HepG2 (cell line): ENCODE measurements around the gene FAM3B. TPM values are rescaled to one million over a fixed set of nuclear protein-coding genes. Genes with fewer than 3 reads are reported as not detected.

ENCODE experiments used
- ETV5 ChIP-seq: IDR thresholded peaks from 2 replicates; pipeline ENCODE4 v1.6.1; 2018; ENCODE audit warnings: missing biosample characterization, missing genetic modification reagents, inconsistent platforms, borderline replicate concordance
- FOXM1 ChIP-seq: sonication (generic); formaldehyde crosslinking; IDR thresholded peaks from 2 replicates; pipeline ENCODE4 v1.5.0; 2020; ENCODE audit warnings: missing genetic modification reagents
- FOXO4 ChIP-seq: sonication (generic); formaldehyde crosslinking; conservative IDR thresholded peaks from 2 replicates; pipeline ENCODE4 v1.8.1; 2023; ENCODE audit warnings: missing genetic modification reagents
- GMEB2 ChIP-seq: IDR thresholded peaks from 2 replicates; pipeline ENCODE4 v1.6.1; 2016; ENCODE audit warnings: missing biosample characterization, missing genetic modification reagents, low read depth
- MAFF ChIP-seq: IDR thresholded peaks from 2 replicates; pipeline ENCODE4 v1.6.1; 2011; ENCODE audit warnings: low read depth, low read length, improper control_type of control experiment
- MEF2D ChIP-seq: sonication (generic); formaldehyde crosslinking; IDR thresholded peaks from 2 replicates; pipeline ENCODE4 v1.5.1; 2020; ENCODE audit warnings: mild to moderate bottlenecking, missing genetic modification reagents
- PTBP1 ChIP-seq: fragments of 200-400 bp; formaldehyde crosslinking; IDR thresholded peaks from 2 replicates; pipeline ENCODE4 v1.6.1; 2018; ENCODE audit warnings: low read length, low read depth; ENCODE audit not compliant: poor library complexity, severe bottlenecking
- RBFOX2 ChIP-seq: fragments of 200-400 bp; formaldehyde crosslinking; IDR thresholded peaks from 2 replicates; pipeline ENCODE4 v1.6.1; 2017; ENCODE audit warnings: low read depth, mild to moderate bottlenecking, low read length
- SALL1 ChIP-seq: sonication (generic); formaldehyde crosslinking; IDR thresholded peaks from 2 replicates; pipeline ENCODE4 v1.8.0; 2022; ENCODE audit warnings: mild to moderate bottlenecking, missing genetic modification reagents
- SMAD1 ChIP-seq: sonication (generic); formaldehyde crosslinking; IDR thresholded peaks from 2 replicates; pipeline ENCODE4 v1.4.0; 2020; ENCODE audit warnings: missing genetic modification reagents, low read depth, mild to moderate bottlenecking, borderline replicate concordance
- TIGD3 ChIP-seq: sonication (generic); formaldehyde crosslinking; IDR thresholded peaks from 2 replicates; pipeline ENCODE4 v1.5.1; 2020; ENCODE audit warnings: mild to moderate bottlenecking, missing genetic modification reagents, borderline replicate concordance
- TRIM24 ChIP-seq: sonication (generic); formaldehyde crosslinking; IDR thresholded peaks from 2 replicates; pipeline ENCODE4 v1.8.0; 2022; ENCODE audit warnings: mild to moderate bottlenecking, missing genetic modification reagents
- U2AF1 ChIP-seq: fragments of 200-400 bp; formaldehyde crosslinking; optimal IDR thresholded peaks from 2 replicates; pipeline ENCODE3; 2017; ENCODE audit warnings: mild to moderate bottlenecking, low read depth, low read length
- USF2 ChIP-seq, 2 experiments: sonication (generic) in 1 of 2; formaldehyde crosslinking in 1 of 2; IDR thresholded peaks; 2 replicates each; pipeline versions ENCODE4 v1.5.1 to v1.6.1; 2011 to 2020; ENCODE audit warnings: borderline replicate concordance in 1 of 2, low read depth in 1 of 2, low read length in 1 of 2, mild to moderate bottlenecking in 1 of 2, missing genetic modification reagents in 1 of 2, moderate library complexity in 1 of 2
- ZBTB10 ChIP-seq: sonication (generic); formaldehyde crosslinking; IDR thresholded peaks from 2 replicates; pipeline ENCODE4 v1.4.0; 2020; ENCODE audit warnings: missing genetic modification reagents, borderline replicate concordance
- ZFP36L1 ChIP-seq: sonication (generic); formaldehyde crosslinking; IDR thresholded peaks from 2 replicates; pipeline ENCODE4 v1.8.0; 2022; ENCODE audit warnings: mild to moderate bottlenecking, missing genetic modification reagents, moderate library complexity
- ZNF235 ChIP-seq: sonication (generic); formaldehyde crosslinking; IDR thresholded peaks from 2 replicates; pipeline ENCODE4 v1.8.1; 2023; ENCODE audit warnings: mild to moderate bottlenecking, missing genetic modification reagents, borderline replicate concordance
- ZNF317 ChIP-seq: sonication (generic); formaldehyde crosslinking; IDR thresholded peaks from 2 replicates; pipeline ENCODE4 v1.5.0; 2020; ENCODE audit warnings: mild to moderate bottlenecking, missing genetic modification reagents
- ZNF350 ChIP-seq: sonication (generic); formaldehyde crosslinking; IDR thresholded peaks from 2 replicates; pipeline ENCODE4 v1.4.0; 2020; ENCODE audit warnings: mild to moderate bottlenecking, low read depth, missing genetic modification reagents, borderline replicate concordance
- ZNF484 ChIP-seq: sonication (generic); formaldehyde crosslinking; IDR thresholded peaks from 2 replicates; pipeline ENCODE4 v1.5.1; 2020; ENCODE audit warnings: mild to moderate bottlenecking, low read depth, missing genetic modification reagents, borderline replicate concordance
- polyA plus RNA-seq, 8 experiments: library from polyadenylated mRNA; depleted of rRNA in 3 of 8; stranded (reverse) in 7 of 8; unstranded in 1 of 8; fragments of >200 nt; fragmentation: Illumina TruSeq in 4 of 8; extraction: Trizol in 4 of 8; gene quantifications; 2 replicates each; pipeline versions ENCODE4 v1.2.1 to v1.2.3, GENCODE V29; 2011 to 2016; ENCODE audit warnings: low read depth in 4 of 8, missing spikeins in 1 of 8, mixed read lengths in 1 of 8; ENCODE audit not compliant: insufficient read depth in 1 of 8
- total RNA-seq, 5 experiments: library from RNA; depleted of rRNA; stranded (reverse); fragments of >200 nt; fragmentation: Illumina TruSeq; extraction: Trizol; gene quantifications; 2 replicates each; pipeline ENCODE4 v1.2.3, GENCODE V29; 2016; ENCODE audit warnings: low read depth in 1 of 5

Gene FAM3B
- total and polyA plus RNA-seq, 2 of the 13 experiments (the other 11 are each of a cell fraction or from before 2014, with no cell fraction given) = 46.5 to 62.0 TPM

GRCh38 chr21:41368735-41369104 is 52.1 kb downstream of the FAM3B start (continued):
- TF ChIP-seq ZNF484 (CRISPR knock-in tag) (no peak), ZNF350 (CRISPR knock-in tag) (0 out of 2 replicates have a peak, but pooled peaks have one; percentile 46), MEF2D (no peak), ZNF235 (no peak), FOXO4 (0 out of 2 replicates have a peak, but pooled peaks have one; percentile 46), USF2 (IDR thresholded peaks at IDR 0.05; ENCODE audit: low read depth, low read length) (no peak), USF2 (CRISPR knock-in tag; IDR thresholded peaks at IDR 0.05; ENCODE audit: borderline replicate concordance) (no peak), SALL1 (CRISPR knock-in tag) (no peak), ETV5 (CRISPR knock-in tag) (no peak), SMAD1 (CRISPR knock-in tag) (0 out of 2 replicates have a peak, but pooled peaks have one; percentile 31), TRIM24 (CRISPR knock-in tag) (no peak), ZNF317 (no peak), U2AF1 (no peak), GMEB2 (CRISPR knock-in tag) (no peak), RBFOX2 (no peak), FOXM1 (no peak), MAFF (no peak), PTBP1 (no peak), ZBTB10 (no peak), ZFP36L1 (CRISPR knock-in tag) (no peak), TIGD3 (no peak)
